ENCODE results near the gene PARD6A. TPM values are rescaled to one million over a fixed set of nuclear protein-coding genes. Genes with fewer than 3 reads are reported as not detected.

PARD6A gene
- total RNA-seq, 1 donor from 2014 or later: 0.69 TPM

- no peak for DNase-seq
Observed at GRCh38 chr16:67654403-67654911, 6.3 kb upstream of the PARD6A start.

- DNase-seq: no peak
Observed at GRCh38 chr16:67655363-67655762, 5.4 kb upstream of the PARD6A start.

GRCh38 chr16:67656344-67657016, 4.3 kb upstream of the PARD6A start:
- no peak for DNase-seq

GRCh38 chr16:67657017-67657608, 3.6 kb upstream of the PARD6A start:
- DNase-seq: no peak

DNA sequence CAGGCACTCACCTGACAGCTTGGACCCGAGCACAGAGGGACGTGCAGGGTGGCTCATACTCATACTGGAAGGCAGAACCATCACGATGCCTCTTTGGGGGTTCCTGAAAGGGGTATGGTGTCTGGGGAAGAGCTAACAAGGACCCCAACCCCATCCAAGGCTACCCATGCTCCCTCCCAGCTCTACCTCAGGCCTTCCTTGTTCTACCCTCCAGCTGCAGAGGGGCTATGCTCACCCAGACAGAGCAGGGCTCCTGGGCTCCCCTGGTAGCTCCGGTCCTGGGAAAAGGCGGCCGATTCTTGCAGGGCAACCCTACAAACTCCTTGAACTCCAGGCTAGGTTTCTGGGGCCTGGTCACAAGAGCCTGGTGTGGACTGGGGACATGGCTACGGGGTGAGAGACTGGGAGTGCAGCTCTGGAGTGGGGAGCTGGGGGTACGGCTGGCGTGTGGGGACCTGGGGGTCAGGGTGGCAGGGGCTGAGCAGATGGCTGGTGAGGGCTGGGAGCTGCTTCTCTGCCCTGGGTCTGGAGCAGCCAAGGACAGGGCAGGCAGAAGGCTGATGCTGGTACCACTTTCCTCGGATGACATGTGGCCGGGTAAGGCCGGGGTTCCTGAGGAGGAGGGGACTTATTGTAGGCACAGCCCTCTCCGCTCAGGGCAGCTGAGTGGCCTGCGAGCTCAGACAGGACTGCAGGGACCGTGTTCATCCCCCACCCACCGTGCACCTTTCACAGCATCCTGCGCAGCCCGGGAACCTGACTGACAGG, 2.8 kb upstream of the PARD6A start:
- DNase-seq: no peak

DNA sequence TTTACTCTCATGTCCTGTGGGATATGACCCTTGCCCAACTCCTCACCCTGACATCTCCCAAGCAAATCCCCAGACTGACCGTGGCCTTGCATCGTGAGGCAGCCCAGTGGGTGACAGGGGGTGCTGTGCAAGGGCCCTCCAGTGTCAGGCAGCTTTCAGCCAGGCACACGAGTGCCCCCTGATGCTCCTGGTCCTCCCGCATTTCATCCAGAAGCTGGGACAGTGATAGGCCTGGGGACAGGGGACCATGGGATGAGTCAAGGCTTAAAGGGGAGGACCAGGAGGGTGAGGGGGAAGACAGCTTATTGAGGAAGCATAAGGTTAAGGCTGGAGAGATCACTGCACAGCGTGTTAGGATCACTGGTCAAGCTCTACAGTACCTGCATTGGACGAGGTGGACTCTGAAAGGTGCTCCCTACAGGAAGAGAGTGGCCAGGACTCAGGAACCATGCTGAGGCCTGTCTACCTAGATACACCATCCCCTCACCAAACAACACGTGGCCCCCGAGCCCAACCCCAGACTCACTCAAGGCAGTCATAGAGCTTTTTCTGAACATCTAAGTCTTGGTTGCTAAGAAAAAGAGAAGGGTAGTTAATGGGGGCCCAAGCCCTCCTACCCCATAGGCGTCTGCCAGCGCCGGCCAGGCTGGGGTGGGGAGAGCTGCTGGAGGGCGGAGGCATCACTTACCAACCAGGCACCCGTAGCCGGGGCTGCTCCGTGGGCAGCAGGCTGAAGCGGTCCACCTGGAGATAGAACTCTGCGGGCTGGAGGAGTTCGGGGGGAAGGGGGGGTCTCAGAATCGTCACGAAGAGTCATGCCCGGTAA, 1.7 kb upstream of the PARD6A start:
- DNase-seq: no peak

GRCh38 chr16:67659675-67660563, 841 bp upstream of the PARD6A start, which contains the start of gene ACD:
Gene ACD, minus strand, starts transcription at chr16:67660260. Its CDS starts 40 bp downstream, at chr16:67660220.
- DNase-seq: peak; percentile 85

DNA sequence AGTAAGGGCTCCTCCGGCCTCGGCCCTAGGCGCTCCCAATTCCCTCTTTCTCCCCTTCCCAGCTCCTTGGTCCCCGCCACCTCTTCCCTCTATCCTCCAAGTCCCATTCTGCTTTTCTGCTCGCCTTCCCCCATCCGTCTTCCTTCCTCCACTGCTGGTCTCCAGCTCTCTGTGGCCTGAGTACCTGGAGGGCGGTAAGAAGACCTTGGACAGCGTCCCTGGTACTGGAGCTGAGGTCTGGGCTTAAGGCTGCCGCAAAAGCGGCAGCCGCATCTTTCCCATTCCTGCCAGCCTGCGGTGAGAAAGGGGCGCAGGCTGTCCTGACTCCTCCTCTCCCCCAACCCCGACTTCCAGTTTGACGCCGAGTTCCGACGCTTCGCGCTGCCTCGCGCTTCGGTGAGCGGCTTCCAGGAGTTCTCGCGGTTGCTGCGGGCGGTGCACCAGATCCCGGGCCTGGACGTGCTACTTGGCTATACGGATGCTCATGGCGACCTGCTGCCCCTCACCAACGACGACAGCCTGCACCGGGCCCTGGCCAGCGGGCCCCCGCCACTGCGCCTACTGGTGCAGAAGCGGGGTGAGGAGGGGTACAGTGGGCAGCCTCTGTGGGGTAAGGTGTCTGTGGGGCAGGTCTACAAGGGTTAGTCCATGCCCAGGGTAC, 471 bp downstream of the PARD6A start:
- DNase-seq: no peak

GRCh38 chr16:67661886-67662652, 1.3 kb downstream of the PARD6A start:
- DNase-seq: no peak

DNA sequence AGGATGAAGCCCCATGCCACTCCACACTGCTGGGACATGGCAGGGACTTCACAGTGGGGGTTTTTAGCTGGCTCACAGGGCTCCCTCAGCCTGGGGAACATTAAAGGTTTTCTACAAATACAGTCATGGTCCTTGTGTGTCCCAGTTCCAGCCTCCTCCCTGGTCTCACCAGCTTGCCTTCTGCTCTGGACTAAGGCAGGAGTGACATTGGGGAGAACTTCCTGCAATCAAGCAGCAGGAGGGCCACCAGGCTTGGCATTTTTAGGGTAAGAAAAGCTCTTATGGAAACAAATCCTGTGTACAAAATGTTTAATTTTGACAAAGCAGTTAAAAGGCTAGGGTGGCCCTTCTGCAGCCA, 1.9 kb downstream of the PARD6A start:
- DNase-seq: no peak

- no peak for DNase-seq
Observed at GRCh38 chr16:67663151-67663876, 2.6 kb downstream of the PARD6A start.

GRCh38 chr16:67663877-67664222, 3.1 kb downstream of the PARD6A start:
- no peak for DNase-seq

DNA sequence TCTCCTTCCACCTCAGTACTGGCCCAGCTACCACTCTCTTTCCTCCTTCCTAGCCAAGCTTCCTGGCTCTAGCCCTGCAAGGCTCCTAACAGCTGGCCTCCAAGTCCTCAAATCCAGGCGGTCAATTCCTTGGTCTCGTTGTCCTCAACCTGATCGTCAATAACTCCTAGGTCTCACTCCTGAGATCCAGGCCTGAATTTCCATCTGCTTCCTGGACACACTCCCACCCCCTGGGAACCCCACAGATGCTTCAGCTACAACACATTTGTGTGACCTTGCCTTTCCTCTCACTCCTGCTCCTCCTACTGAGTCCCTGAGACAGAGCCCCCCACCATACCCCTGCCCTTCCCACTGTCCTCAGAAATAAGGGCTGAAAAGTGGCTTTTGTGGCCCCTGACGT, 3.5 kb downstream of the PARD6A start:
- no peak for DNase-seq

DNA sequence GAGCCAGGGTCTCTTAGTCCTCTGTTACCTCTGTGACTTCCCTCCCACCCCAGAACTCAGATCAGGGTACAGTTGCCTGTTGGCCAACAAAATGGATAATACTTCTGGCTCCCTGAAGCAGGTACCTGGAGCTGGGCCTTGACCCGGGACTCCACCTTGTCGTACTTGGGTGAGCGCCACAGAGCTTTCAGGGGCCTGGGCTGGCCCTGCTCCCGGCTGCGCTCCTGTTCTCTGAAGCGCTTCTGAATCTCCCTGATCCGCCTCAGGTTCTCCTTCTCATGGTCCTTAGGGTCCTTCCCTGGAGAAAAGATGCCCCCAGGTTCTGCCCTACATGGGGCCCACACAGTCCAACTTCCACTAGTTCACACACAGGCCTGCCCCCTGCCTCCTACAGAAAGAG, 4.1 kb downstream of the PARD6A start:
- DNase-seq: no peak

GRCh38 chr16:67665598-67665997, 4.8 kb downstream of the PARD6A start:
- DNase-seq: no peak

DNA sequence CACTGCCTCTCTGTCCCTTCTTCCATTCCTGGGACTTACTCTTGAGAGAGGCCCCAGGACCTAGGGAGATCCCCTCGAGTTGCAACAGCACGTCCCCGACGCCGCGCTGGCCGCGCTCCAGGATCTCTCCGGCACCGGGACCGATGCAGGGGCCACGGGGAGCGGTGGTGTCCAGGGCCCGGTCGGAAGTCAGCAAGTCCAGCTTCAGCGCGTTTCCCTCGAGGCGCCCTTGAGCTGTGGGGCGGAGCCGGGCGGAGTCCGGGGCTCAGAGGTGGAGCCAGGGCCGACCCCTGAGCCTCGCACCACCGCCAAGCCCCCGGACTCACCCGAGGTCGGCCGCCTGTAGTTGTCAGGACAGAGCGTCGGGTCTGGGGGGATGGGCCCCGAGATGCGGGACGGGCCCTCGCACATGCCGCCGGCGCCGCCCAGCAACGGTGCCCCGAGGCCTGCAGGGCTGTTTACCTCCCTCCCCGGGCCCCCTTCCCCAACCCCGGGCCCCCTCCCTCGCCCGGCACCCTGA, 5.3 kb downstream of the PARD6A start:
- no peak for DNase-seq

DNA sequence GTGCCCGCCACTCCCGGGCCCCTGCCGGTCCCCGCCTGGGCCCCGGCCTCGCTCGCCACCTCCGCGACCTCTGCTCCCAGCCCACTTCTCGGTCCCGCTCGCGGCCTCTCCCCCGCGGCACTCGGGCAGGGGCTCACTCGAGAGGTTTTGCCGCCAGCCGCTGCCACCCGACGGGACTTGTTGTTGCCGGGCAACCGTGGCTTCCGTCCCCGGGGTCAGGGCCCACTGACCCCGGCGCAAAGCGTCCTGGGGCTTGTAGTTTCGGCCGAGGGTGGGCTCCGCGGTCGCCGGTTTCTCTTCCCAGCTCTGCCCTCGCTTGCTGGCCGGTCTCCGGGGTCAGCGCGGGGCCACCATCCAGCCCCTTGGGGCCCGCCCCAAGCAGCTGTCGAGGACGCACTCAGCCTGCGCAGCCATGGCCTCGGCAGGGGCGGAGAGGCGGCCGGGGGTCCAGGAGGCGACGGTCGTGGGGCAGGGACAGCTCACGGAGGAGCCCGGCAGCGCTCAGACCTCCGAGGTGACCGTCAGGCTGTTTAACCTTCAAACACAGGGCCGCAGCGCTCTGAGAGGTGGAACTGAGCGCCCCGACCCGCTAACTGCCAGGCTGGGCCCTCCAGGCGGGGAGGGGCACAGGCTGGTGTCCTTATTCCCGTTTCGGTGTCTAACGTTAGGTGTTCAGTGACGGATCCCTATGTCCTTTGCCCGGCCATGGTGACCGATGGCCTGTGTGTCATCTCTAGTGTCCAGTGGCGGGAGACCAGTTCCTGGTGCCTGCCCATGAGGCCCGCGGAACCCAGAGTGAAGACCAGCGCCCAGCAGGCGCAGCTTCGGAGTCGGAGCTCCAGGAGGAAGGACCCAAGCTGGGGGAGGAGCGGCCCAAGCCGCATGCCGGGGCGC, 6.0 kb downstream of the PARD6A start, which contains the start of the genes C16orf86 and ENKD1:
Gene C16orf86 (plus strand): TSS at position 256 of the 894 bp plus-strand sequence. CDS start 157 bp downstream, at position 413.
Gene ENKD1 (minus strand): TSS at position 192 of the 894 bp plus-strand sequence. CDS start 308 bp downstream, outside the sequence.
- DNase-seq: peak; percentile 67

GRCh38 chr16:67667453-67667816, 6.7 kb downstream of the PARD6A start:
- no peak for DNase-seq

All from skin of body (tissue), 2 donors.